ENCODE measurements around the gene PIP5K1B.

DNA sequence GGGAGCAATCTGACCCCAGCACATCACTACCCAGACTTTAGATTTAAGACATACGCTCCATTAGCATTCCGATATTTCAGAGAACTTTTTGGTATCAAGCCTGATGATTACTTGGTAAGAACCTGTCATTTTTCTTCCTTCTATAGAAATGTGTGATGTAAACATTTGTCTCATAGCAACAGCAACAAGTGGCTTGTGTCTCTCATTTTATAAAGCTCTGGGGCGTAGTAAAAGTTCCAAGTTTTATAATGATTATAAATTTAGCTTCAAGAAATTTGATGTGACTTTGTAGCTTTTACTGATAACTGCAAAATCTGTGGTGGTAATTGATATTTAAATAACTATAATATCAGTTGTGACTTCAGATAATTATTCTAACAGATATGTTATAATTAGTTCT, 171.6 kb downstream of the PIP5K1B start:
- TF ChIP-seq ZBED1 (IDR thresholded peaks at IDR 0.05; ENCODE audit: borderline replicate concordance) (no peak), POLR2AphosphoS2 (IDR thresholded peaks at IDR 0.05; ENCODE audit: low read depth, low read length) (no peak), ZSCAN29 (IDR thresholded peaks at IDR 0.05) (no peak), ELK1 (IDR thresholded peaks at IDR 0.05; ENCODE audit: low read depth, low read length) (no peak), DPF2 (IDR thresholded peaks at IDR 0.05) (no peak), ATF7 (IDR thresholded peaks at IDR 0.05; ENCODE audit: low read depth) (no peak), SIN3A (IDR thresholded peaks at IDR 0.05; ENCODE audit: low read depth, low read length) (no peak), RCOR1 (conservative IDR thresholded peaks at IDR 0.05; ENCODE audit: low read depth, low read length) (no peak)
- TF ChIP-seq, protein P1, sequence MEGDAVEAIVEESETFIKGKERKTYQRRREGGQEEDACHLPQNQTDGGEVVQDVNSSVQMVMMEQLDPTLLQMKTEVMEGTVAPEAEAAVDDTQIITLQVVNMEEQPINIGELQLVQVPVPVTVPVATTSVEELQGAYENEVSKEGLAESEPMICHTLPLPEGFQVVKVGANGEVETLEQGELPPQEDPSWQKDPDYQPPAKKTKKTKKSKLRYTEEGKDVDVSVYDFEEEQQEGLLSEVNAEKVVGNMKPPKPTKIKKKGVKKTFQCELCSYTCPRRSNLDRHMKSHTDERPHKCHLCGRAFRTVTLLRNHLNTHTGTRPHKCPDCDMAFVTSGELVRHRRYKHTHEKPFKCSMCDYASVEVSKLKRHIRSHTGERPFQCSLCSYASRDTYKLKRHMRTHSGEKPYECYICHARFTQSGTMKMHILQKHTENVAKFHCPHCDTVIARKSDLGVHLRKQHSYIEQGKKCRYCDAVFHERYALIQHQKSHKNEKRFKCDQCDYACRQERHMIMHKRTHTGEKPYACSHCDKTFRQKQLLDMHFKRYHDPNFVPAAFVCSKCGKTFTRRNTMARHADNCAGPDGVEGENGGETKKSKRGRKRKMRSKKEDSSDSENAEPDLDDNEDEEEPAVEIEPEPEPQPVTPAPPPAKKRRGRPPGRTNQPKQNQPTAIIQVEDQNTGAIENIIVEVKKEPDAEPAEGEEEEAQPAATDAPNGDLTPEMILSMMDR (IDR thresholded peaks at IDR 0.05 in 2 of 3, conservative IDR thresholded peaks at IDR 0.05 in 1 of 3; ENCODE audit: control insufficient read depth in 2 of 3, extremely low read depth in 1 of 3, insufficient read depth in 1 of 3, low read depth in 3 of 3, low read length in 3 of 3): no peak
- TF ChIP-seq, protein P2, sequence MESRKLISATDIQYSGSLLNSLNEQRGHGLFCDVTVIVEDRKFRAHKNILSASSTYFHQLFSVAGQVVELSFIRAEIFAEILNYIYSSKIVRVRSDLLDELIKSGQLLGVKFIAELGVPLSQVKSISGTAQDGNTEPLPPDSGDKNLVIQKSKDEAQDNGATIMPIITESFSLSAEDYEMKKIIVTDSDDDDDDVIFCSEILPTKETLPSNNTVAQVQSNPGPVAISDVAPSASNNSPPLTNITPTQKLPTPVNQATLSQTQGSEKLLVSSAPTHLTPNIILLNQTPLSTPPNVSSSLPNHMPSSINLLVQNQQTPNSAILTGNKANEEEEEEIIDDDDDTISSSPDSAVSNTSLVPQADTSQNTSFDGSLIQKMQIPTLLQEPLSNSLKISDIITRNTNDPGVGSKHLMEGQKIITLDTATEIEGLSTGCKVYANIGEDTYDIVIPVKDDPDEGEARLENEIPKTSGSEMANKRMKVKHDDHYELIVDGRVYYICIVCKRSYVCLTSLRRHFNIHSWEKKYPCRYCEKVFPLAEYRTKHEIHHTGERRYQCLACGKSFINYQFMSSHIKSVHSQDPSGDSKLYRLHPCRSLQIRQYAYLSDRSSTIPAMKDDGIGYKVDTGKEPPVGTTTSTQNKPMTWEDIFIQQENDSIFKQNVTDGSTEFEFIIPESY (IDR thresholded peaks at IDR 0.05): no peak
